Stimulated activated CD4-positive, alpha-beta T cell treated with anti-CD3 and anti-CD28 coated beads, Interleukin-4, amount 100 ng/mL, for 24 hours (primary cell): Measurements from ENCODE around the gene PP2D1.
"Not testable (repeated sequence)": the region's sequence is repeated elsewhere in the genome, so short reads cannot be mapped to it uniquely, and the experiment has no call there.

Experiments
- DNase-seq: peaks from one replicate; pipeline ENCODE4 v3.0.0-alpha.2; 2020

PP2D1 gene, protein sequence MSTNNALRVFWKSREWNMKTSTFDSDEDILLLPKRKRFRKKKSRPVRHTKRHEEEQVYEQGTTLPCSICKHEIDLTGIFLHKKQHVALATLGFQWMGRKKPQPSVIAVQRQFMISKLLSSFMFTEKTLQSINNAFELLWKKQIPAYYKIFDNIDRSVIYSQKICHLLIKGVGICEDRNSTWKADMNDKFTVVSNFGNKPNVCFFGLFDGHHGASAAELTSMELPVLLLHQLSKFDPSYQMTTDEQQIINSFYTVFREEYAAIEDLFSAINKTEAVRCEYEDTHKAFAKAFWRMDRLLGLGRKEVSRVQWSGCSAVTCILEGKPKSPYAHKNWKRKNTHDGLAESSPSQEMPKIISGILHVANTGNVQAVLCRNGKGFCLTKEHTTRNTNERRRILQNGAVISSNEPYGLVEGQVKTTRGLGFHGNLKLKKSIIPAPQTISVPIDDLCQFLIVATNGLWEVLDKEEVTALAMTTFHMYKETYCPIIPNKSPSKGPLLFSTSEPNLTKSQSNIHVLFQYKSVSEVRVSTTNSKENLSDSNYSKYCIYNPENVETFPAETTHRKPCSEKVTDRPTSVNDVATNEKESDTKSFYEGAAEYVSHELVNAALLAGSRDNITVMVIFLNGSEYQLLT

DNA sequence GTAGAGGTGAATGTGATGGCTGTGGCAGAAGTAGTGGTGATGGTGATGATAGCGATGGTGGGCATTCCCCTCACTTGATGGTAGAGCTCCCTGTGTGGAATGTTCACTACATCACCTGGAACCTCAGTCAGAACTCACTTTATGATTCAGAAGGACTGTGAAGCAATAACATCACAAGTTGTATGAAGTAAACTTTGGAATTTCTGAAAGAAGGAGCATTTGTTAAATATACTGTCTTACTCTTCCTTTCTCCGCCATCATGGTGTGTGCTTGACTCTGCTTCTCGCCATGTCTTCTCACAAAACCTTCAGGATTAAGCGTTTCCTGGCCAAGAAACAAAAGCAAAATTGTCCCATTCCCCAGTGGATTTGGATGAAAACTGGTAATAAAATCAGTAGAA lies at the start of gene PP2D1:
Gene PP2D1 (minus strand): TSS at position 101 of the 400 bp plus-strand sequence. CDS start 192 bp downstream, outside the sequence.
- no peak for DNase-seq

DNA sequence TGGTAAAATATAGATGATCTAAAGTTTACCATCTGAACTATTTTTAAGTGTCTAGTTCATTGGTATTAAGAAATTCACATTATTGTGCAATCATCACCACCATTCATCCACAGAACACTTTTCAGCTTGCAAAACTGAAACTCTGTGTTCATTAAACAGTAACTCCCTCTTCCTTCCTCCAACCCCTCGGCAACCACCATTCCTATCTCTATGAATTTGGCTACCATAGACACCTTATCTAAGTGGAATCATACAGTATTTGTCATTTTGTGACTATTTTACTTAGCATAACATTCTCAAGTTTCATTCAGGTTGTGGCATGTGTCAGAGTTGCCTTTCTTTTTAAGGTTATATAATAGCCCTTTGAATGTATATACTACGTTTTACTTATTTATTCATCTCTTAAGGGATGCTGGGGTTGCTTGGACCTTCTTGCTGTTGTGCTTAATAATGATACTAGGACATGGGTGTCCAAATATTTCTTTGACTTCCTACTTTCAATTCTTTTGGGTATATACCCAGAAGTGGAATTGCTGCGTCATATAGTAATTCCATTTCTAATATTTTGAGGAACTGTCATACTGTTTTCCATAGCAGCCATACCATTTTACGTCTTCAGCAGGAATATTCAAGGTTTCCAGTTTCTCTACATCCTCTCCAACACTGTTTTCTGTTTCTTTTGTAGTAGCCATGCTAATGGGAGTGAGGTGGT lies 49.1 kb upstream of the PP2D1 start:
- DNase-seq = peak; percentile 39

DNA sequence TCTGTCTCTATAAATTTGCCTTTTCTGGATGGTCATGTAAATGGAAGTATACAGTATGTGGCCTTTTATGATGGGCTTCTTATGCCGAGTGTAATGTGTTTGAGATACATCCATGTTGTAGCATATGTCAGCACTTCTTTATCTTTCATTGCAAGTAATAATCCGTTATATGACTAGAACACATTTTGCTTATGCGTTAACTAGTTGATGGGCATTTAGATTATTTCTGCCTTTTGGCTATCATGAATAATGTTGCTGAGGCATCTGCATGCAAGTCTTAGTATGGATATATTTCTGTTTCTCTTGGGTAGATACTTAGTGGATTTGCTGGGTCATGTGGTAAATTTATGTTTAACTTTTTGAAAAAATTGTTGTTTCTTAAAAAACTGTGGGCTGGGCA lies 47.9 kb upstream of the PP2D1 start:
- DNase-seq = no peak

DNA sequence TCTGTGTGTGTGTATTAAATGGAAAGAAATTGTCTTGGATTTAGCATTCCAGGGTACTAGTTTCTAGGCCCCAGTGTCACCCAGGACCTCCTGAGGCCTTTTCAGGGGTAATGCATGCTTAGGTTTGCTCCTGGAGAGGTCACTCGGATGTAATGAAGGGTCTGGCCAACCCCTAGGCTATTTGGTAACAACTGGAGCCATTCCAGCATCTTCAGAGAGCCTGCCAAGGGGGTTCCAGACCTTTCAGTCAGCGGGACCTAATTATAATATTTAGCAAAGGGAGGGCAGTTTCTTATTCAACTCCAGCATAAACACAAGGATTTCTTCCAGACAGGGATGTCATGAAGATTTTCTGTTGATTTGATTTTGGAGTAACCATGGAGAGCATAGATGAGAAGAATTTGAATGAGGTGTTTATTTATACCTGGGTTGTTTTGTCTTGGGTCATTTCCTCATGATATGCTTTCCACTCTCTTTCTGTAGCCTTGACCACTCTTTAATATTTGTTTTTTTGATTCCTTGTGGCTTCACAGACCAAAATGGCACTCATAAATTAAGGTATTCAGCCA lies 45.6 kb upstream of the PP2D1 start:
- DNase-seq = no peak

DNA sequence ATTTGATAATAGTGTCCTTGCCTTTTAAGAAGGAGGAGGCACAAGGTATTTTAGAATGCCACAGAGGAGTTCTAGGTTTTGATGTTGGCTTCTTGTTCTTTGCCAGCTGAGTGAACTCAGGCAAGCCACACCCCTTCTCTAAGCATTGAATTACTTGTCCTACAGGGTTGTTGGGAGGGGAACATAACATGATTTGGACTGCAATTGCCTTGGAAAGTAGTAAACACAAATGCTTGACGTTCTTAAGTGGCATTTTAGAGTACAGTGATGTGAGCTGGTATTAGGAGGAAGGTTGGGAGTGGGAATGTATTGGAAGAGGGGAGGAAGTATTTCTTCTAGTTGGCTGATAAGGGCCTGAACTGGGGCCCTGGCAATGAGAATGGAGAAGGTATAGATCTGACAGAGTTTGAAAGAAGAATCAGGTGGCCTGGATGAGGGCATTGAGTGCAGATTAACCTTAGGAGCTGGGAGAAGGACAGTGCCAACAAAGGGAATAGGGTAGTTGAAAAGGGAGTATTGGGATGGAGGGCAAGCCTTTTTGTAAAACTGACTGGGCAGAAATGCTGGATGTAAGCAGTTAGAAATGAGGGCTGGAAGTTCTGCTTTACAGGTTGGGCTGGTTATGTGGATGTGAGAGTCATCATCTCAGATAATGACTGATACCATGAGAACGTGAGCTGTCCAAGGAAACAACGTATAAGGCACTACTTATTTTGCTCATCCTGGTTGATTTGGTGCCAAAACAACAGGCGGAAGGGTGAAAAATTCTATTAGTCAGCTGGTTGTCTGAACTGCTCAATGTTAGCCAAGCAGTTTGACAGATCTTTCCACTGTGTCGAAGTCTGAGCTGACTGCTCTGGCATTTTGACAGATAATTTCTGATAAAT lies 44.9 kb upstream of the PP2D1 start:
- peak; percentile 58 for DNase-seq

DNA sequence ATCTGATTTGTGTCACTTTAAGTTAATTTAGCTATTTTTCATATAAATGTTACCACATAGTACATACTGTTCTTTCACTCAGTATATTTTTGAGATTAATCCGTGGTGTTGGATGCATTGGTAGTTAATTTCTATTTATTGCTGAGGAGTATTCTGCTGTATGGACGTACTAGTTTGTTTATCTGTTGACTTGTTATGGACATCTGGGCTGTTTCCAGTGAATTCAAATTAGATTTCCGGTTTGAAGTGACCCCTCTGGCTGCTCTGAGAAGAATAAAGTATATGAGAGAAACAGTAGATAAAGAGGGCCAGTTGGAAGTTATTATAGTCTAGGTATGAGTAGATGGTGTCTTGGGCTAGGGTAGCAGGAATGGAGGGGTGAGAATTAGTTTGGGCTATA lies 43.8 kb upstream of the PP2D1 start:
- DNase-seq = no peak

DNA sequence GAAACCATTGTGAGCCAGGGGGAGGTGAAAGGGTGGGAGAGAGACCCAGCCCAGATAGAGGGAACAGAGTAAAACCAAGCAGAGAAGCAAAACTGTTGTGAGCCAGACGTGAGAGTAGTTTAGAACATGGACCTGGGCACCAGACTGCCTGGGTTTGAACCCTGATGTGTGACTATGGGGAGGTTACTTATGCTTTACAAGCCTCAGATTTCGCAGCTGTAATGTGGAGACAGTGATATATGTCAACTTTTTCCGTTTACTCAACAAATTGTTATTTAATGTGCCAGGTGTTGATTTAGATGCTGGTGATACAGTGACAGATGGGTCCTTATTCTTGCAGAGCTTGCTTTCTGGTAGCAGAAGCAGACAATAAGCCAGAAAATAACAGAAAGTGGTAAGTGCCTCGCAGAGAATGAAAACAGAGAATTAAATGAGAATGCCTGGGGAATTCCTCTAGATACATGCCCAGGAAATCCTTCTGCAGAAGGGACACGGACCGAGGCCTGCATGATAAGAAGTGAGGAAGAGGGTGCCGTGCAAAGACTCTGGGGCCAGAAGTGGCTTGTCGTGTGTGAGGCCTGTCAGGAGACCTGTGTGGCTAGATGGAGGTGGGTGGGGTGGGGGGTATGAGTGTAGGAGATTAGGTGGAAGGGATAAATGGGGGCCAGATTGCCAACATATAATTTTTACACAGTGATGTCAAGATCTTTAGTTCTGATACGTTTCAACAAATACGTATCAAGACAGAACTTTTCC lies 43.1 kb upstream of the PP2D1 start:
- DNase-seq = peak; percentile 53

DNA sequence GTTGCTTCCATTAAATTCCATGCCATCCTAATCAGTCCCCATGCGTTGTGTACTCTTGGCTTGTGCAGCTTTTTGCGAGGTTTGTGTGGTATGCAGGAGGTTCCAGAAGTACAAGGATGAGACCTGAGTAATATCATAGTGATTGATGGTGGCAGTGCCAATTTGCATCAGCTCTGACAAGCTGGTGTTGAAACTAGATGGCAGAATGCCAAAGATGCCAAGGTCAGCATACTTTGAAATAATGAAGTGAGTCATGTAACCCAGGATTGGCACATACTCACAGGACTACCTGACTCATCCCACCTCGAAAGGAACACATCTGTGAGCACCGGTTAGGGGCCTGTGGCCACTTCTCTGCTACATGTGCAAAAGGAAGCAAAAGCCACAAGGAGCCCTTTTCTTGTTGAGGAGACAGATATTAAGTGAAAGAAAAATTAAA lies 42.5 kb upstream of the PP2D1 start:
- peak; percentile 83 for DNase-seq

DNA sequence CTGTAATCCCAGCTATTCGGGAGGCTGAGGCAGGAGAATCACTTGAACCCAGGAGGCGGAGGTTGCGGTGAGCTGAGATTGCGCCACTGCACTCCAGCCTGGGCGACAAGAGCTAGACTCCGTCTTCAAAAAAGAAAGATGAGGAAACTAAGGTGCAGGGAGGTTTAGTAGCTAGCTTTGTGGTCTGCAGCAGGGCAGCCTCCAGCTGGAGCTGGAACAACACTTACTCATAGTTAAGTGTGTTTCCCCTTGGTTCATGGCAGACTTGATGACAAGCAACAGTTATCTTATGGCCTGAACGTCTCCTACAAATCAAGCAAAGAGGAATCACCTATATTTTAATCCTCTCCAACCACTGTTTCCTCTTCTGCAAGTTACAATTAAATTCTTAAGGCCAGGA lies 40.8 kb upstream of the PP2D1 start:
- no peak for DNase-seq

DNA sequence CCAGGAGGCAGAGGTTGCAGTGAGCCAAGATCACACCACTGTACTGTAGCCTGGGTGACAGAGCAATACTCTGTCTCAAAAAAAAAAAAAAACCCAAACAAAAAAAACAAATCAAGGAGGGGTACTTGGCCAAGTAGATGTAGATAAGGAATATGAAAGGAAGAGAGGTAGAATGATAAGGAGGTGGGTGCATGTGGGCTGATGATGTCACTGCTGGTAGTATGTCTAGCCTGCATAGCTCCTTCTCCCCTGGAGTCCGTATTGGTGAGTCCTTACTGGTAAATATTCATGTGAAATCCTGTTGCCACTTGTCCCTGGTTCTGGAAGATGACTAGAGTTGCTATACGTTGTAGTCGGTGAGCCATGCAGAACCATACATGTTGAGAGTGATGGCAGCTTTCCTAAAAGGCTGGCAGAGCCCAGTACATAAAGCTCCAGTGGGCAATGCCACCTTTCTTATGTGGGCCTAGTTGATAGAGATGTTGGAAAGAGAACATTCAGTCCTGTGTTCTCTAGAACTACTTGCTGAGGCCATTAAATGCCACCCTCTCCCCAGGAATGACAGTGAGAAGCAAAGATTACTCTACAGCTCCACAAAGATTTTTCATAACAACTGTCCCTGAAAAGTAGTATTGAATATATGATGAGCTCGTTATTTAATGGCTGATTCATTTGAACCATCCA lies 39.2 kb upstream of the PP2D1 start:
- no peak for DNase-seq

DNA sequence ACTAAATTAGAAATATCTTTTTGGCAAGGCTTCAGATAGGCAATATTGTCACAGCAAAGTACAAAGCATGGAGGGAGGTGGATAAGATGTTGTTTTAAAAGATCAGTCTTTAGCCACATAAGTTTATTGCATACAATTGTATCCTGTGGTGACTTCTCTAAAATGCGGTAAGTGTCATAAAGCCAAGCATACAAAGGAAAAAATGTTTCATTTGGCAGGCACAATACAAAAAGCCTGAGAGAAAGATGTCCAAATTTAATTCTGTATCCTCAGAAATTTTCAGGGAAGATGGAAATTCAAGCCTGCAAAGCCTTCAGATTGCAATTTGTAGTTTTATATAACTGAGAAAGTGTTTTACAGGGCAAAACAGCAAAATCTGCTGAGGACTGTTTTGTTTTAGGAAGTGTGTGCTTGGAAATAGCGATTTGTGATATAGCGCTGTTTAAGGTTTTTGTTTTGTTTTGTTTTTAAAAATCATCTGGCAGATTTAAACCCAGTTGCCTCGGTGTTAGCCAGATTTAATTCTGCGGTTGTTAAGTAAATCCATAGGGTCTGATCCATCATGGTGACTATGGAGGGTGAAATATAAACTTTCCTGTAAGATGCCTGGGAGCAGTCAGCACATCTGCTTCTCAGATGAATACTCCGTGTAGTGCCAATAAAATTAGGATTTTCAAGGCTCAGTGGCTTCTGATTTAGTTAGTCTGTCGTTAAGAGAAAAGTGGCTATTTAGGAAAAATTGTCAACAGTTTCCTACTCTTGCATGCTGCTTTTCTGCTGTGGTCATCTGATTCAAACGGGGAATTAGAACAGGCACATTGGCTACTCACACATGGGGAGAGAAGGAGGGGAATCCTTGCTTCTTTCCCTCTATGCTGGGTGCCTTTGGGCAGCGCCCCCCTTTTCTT lies 36.2 kb upstream of the PP2D1 start:
- no peak for DNase-seq

DNA sequence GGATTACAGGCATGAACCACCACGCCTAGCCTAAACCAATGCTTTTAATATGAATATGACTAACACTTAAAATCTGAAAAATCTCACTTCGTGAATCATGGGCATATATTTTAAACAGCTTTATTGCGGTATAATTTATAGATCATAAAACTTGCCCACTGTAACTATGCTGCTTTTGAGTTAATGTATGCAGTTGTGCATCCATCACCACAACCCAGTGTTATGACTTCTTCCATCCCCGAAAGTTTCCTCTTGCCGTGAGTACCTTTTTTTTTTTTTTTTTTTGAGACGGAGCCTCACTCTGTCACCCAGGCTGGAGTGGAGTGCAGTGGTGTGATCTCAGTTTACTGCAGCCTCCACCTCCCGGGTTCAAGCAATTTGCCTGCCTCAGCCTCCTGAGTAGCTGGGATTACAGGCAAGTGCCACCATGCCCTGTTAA lies 35.3 kb upstream of the PP2D1 start:
- DNase-seq = no peak

DNA sequence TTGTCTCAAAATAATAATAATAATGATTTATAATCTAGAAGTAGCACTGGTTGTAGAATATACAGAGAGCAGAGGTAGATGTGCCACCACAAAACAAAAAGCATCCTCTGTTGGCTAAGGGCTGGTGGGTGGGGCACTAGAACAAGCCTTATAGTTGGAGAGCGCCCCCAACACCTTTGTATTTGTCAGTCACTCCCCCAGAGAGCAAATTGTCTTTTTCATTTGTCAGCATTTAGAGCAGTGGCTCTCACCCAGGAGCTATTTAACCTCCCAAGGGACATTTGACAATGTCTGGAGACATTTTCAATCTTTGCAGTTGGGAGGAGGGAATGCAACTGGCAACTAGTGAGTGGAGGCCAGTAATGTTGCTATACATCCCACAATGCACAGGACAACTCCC lies 34.5 kb upstream of the PP2D1 start:
- DNase-seq = no peak

DNA sequence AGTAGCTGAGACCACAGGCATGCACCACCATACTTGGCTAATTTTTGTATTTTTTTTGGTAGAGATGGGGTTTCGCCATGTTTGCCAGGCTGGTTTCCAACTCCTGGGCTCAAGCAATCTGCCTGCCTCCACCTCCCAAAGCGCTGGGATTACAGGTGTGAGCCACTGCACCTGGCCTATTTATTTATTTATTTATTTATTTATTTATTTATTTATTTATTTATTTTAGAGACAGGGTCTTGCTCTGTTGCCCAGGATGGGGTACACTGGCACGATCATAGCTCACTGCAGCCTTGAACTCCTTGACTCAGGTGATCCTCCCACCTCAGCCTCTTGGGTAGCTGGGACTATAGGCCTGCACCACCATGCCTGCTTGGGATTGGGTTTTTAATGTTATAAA lies 33.1 kb upstream of the PP2D1 start:
- not testable (repeated sequence) for DNase-seq

DNA sequence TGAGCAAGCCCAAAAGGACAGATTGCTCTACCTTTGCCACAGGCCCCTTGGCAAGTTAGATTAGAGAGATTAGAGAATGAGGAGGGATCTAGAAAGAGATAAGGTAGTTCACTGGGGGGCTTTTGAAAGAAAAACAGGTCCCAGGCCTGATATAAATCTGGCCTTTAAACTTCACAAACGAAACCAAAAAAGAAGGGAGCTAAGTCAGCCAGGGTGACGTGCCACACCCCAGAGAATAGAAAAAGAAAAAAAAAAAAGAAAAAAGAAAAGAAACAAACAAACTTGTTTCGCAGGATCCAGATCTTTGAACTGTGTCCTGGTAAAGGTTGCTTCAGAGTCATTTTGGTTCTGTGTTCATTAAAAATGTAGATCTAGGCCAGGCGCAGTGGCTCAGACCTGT lies 31.8 kb upstream of the PP2D1 start:
- no peak for DNase-seq

DNA sequence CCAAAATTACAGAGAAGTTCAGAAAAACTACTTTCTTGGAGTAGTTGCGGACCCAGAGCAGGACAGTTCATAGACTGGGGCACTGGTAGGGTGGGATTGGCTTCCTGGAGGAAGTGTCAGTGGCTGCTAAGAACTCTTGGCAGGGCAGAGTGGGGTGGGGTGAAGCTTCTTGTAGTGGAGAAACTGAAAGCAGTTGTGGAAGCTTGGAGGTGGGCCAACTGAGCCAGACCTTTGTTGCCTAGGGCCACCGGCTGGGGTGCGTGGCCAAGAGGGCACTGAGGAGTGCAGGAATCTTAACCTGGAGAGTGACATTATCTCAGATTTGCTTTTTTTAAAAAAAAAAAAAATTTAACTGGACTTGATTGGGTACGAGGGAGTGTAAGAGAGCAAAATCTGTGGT lies 31.3 kb upstream of the PP2D1 start:
- peak; percentile 54 for DNase-seq

DNA sequence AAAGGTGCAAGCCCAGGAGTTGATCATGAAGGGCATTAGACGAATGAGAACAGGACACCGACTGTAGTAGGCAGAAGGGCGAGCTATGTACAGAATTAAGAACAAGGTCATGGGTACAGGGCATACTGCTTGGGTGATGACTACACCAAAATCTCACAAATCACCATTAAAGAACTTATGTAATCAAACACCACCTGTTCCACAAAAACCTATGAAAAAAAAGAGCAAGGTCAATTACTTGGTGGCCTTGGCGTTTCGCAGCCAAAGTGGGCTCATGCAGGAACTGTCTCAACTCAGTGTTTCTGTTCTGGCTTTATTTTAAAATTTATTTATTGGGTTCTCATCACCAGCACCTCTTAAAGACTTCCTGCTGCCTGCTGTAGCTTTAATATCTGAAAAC lies 30.3 kb upstream of the PP2D1 start:
- no peak for DNase-seq

DNA sequence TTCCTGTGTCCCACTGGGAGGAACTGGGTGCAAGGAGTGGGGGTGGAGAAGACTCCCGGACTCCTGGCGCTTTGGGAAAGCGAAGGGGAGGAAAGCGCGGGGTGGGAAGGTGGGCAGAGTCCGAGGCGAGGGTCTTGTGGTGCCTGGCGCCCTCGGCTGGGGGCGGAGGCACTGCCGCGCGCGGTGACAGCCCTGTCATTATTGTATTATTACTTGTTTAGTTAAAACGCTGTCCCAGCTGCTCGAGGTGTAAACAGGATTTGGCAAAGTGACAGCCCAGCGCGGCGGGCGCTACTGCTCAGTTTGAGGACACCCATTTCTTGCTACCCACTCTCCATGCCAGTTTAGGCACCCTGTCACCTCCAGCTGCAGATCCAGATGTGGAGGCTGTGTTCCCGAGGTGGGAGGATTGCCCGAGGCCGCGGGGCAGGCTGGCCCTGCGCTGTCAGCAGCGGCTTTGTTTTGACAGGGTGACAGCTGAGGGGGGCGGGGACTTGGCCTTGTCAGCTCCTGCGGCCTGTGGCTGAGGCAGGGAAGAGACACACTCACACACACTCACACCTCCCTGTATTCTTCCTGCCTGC lies 29.2 kb upstream of the PP2D1 start:
- peak; percentile 79 for DNase-seq

DNA sequence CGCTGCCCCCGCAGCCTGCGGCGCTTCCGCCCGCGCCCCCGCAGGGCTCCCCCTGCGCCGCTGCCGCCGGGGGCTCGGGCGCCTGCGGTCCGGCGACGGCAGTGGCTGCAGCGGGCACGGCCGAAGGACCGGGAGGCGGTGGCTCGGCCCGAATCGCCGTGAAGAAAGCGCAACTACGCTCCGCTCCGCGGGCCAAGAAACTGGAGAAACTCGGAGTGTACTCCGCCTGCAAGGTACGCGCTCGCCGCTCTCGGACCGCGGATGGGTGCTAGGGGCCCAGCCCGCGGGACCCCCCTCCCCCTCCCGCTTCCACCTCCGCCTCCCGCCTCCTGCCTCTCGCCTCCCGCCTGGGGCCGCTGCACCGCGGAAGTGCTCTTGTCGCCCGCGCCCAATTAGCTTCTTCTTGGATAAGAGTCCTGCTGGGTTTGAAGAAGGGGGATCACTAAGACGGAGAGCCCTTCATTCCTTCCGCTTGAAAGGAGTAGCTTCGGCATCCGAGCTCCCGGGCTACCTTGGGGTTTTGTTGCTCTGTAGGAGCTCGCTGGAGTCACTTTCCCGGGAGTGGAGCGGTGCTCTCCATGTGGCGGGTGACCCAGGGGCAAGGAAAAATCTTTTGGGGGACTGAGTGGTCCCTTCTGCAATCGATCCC lies 28.6 kb upstream of the PP2D1 start:
- peak; percentile 65 for DNase-seq
